HG02973 (cell line): Measurements from ENCODE around the gene HPCAL1.

Experiments
- ATAC-seq: cut with Tn5 transposase; IDR thresholded peaks from one replicate; pipeline ENCODE4 v1.9.1; 2021; ENCODE audit warnings: moderate library complexity; ENCODE audit not compliant: unreplicated experiment

The HPCAL1 gene

GRCh38 chr2:10366601-10367270 is 64.0 kb downstream of the HPCAL1 start:
- ATAC-seq, result no peak

DNA sequence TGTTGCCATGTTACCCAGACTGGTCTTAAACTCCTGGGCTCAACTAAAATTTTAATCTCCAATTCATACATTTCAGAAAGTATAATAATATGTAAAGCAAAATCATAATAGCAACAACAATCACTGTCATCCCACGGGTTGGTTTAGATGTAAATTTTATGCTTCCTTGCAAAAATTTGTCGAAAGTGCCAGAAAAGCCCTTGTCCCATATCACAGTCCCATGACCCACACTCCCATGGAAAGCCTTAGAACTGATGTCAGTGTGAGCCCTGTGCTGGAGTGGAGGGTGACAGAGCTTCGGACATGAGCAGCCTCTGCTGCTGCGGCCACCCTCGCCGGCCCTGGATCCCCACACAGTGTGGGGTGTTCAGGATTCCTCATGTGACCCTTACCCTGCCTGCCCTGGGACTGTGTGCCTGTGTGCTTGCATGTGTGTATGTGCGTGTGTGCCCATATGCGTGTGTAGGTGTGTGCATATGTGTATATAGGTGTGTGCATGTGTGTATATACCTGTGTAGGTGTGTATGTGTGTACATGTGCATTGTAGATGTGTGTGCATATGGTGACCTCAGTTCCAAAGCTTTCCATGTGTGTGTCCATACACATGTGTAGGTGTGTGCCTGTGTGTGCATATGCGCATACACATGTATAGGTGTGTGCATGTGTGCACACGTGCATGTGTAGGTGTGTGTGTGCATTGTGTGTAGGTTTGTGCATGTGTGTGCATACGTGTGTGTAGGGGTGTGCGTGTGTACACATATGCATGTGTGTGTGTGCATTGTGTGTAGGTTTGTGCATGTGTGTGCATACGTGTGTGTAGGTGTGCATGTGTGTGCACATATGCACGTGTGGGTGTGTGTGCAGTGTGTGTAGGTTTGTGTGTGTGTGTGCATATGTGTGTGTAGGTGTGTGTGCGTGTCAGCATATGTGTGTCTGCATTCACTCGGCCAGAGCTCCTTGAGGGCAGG is 65.1 kb downstream of the HPCAL1 start:
- no peak for ATAC-seq

GRCh38 chr2:10368491-10369231 is 66.0 kb downstream of the HPCAL1 start:
- no peak for ATAC-seq

GRCh38 chr2:10369269-10370255 is 66.9 kb downstream of the HPCAL1 start:
- ATAC-seq, result no peak

- no peak for ATAC-seq
These were observed 67.7 kb downstream of the HPCAL1 start for GRCh38 chr2:10370390-10370789.

GRCh38 chr2:10370895-10371294 is 68.2 kb downstream of the HPCAL1 start:
- ATAC-seq, result no peak

DNA sequence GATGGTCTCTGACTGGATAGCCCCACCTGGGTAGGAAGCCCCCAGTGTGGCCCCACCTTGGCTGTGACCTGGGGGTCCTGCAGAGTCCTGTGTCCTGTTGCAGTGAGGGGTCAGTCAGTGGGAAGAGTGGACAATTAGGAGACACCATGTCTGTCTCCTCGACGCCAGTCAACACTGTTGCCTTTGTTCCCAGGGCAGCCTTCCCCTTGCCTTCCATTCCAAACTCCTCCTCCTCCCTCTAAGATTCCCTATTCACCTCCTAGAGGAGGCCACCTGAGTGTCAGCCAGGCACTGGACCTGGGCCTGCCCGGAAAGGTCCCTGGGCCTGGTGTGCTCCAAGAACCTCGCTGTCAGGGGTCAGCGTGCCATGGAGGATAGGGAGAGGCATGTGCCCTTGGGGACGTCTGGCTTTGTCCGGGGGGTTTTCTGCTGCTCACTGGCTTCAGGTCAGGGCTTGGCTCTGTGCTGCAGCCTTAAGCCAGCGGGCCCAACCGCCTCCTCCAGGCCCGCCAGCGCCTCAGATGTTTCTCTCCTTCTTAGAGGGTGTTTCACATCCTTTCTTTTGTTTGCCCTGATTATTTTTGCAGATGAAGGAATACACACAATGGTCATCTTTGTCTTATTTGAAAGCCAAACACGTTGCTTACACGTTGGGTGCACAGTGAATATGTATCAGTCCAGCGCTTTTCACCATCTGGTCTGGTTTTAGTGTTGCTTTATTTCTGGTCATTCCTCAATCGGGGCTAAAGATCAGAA is 68.9 kb downstream of the HPCAL1 start:
- no peak for ATAC-seq

DNA sequence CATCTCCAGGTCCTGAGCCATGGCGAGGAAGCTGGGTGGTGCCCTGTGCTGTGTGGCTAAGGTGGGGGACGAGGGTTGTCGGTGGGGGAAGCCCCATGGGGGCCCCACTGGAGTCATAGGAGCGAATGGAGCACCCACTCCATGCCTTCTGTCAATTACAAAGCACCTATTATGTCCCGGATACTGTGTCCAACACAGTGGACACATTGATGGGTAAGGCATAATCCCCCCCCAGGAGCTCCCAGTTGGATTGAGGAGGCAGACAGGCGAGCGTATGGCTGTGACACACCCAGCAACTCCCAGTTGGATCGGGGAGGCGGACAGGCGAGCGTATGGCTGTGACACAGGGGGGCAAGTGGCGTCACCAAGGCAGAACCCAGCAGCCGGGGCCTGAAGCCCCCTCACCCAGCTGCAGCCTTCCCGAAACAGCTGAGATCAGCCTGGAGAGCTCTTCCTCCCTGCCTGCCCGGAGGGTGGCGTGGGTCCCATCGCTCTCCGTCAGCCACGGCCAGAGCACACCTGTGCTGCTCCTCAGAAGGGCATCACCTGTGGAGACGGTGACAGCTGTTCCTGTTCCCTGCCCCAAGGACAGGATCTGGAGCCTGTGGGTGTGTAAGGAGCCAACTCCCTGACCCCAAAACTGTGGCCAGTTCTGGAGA is 69.6 kb downstream of the HPCAL1 start:
- no peak for ATAC-seq

DNA sequence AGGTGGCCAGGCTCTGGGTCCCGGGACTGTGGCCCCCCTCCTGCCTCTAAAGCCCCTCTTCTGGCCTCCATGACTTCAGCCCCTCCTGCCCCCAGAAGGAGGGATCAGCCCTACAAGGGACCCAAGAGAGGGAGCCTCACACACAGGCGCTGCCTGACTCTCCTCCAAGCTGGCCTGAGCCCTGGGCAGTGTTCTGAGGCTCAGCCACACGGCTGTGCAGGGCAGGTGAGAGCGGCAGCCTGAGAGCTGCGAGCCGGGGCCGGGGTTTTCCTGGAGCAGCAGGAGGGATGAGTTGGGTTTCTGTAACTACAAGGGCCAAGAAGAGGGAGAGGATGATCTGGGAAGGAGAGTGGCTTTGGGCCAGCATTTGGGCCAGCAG is 70.1 kb downstream of the HPCAL1 start:
- ATAC-seq, result no peak

GRCh38 chr2:10373931-10374330 is 71.2 kb downstream of the HPCAL1 start:
- no peak for ATAC-seq

- no peak for ATAC-seq
These were observed 71.7 kb downstream of the HPCAL1 start for GRCh38 chr2:10374362-10374943.

DNA sequence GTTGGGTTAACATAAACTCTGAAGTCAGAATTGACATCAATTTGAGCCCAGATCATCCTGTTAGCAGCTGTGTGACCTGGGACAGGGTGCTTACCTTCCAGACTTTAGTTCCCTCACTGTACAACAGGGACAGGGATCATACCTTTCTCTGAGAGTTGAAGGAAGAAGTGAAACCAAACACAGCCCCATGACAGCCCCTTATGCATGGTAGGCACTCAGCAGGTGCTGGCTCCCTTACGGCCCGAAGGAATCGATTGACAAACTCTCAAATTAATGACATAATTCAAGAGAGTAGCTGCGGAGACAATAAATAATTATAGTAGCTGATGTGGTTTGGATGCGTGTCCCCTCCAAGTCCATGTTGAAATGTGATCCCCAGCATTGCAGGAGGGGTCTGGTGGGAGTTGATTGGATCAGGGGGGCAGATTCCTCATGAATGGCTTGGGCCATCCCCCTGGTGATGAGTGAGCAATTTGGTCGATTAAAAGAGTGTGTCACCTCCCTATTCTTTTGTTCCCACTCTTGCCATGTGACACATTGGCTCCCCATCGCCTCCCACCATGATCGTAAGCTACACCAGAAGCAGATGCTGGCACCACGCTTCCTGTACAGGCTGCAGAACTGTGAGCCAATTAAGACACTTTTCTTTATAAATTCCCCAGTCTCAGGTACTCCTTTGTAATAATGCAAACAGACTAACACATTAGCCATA is 73.0 kb downstream of the HPCAL1 start:
- ATAC-seq, result no peak

DNA sequence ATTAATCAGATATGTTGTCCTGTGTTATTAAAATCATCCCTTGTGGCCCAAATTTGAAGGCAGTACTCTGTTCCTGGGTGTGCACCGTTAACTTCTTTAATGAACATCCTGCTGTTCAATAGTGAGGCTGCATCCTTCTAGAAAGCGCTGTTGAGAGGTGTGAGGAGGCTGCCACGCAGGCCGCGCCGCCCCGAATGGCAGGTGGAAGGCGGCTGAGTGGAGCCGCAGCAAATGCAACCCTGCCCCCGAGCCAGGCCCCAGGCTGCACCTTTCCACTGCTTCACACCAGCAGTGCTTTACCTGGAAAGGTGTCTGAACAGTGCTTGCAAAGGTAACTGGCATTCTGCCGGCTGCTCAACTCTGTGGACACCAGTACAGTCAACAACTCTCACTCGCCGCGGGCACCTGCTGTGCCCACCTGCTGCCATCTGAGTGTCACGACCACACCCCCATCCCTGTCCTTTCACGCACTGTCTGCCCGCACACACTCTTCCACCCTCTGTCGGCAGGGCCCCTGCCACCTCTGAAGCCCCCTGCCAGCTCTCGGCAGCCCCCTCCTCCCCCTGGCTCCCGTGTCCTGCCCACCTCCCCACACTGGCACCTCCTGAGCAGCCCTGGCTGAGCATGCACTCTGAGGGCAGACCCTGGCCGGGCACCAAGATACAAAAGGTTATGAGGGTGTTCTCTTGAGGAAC is 74.5 kb downstream of the HPCAL1 start:
- no peak for ATAC-seq

GRCh38 chr2:10377747-10378085 is 75.0 kb downstream of the HPCAL1 start:
- no peak for ATAC-seq

DNA sequence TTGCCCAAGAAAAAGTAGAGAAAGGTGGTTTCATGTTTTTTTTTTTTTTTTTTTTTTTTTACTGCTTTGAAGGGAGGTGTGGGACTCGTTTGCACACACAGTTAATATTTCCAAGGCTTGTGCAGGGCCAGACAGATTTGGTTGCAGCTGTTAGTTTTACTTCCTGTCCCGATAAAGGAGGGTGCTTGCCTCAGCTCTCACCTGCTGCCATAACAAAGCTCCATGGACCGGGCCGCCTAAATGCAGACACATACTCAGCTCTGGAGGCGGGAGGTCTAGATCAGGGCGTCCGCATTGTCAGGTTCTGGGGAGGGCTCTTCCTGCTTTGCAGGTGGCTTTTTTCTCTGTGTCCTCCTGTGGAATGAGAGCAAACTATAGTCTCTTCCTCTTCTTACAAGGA is 75.5 kb downstream of the HPCAL1 start:
- peak; percentile 66 for ATAC-seq

- no peak for ATAC-seq
These were observed 77.6 kb downstream of the HPCAL1 start for GRCh38 chr2:10380048-10380926.

- no peak for ATAC-seq
These were observed 79.3 kb downstream of the HPCAL1 start for GRCh38 chr2:10381997-10382353.
